ENCODE results near the gene DCLK2.

DCLK2 gene

GRCh38 chr4:150199056-150199455 lies 120.8 kb downstream of the DCLK2 start:
- Histone ChIP-seq H3K79me2 (ENCODE audit: insufficient read depth, low read length) (no peaks in the 10 kb centered on the region), H3K4me1 (ENCODE audit: insufficient read depth, low read length, severe bottlenecking) (no peaks in the 10 kb centered on the region), H3K9ac (ENCODE audit: low read length) (no peak overlapping the region), H3K9me2 (ENCODE audit: low read depth, low read length) (no peaks in the 10 kb centered on the region), H4K20me1 (ENCODE audit: insufficient read depth, low read length) (no peaks in the 10 kb centered on the region), H3K27me3 (ENCODE audit: insufficient read depth, low read length) (no peaks in the 10 kb centered on the region), H3K36me3 (ENCODE audit: insufficient read depth, low read length) (no peaks in the 10 kb centered on the region), H3K27ac (ENCODE audit: low read depth, low read length, poor library complexity, severe bottlenecking) (no peak overlapping the region), H3K4me2 (ENCODE audit: low read length) (no peak overlapping the region), H3K4me3 (ENCODE audit: low read depth, low read length, poor library complexity, severe bottlenecking) (no peak overlapping the region), H3F3A (ENCODE audit: insufficient read depth, low read length) (no peaks in the 10 kb centered on the region), H3K9me3 (ENCODE audit: low read length) (no peaks in the 10 kb centered on the region), H2AFZ (ENCODE audit: low read length) (no peak overlapping the region)
- TF ChIP-seq CTCF (IDR thresholded peaks at IDR 0.05; ENCODE audit: low read length) (peak; percentile 20; the same call in 1 of the 2 replicates), EZH2 (IDR thresholded peaks at IDR 0.05; ENCODE audit: borderline replicate concordance, low read length) (no peak)

DNA sequence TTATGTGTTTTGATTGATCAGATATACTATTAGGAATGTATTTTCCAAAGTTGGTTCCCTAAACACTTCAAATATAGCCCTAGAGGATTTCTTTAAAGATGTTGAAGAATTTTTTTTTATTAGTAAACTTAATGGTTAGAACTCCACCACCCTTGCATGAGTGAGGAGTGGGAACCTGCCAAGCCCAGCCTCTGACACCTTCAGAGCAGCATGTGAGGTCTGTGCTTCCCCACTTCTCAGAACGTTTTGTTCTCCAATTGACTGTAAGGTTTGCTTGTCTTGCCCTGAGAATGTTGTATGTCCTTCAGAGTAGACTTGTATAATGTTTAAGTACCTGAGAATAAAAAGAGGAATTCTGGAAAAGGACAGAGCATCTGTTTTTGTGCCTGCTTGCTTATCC lies 126.8 kb downstream of the DCLK2 start:
- H3K4me3 ChIP-seq (ENCODE audit: low read depth, low read length, poor library complexity, severe bottlenecking), result no peak overlapping the region
- H3K9me3 ChIP-seq (ENCODE audit: low read length), result no peaks in the 10 kb centered on the region
- H4K20me1 ChIP-seq (ENCODE audit: insufficient read depth, low read length), result no peaks in the 10 kb centered on the region
- no peak overlapping the region for H2AFZ ChIP-seq (ENCODE audit: low read length)
- no peaks in the 10 kb centered on the region for H3K9me2 ChIP-seq (ENCODE audit: low read depth, low read length)
- TF ChIP-seq CTCF (IDR thresholded peaks at IDR 0.05; ENCODE audit: low read length), result no peak
- H3K27ac ChIP-seq (ENCODE audit: low read depth, low read length, poor library complexity, severe bottlenecking), result no peak overlapping the region
- H3K4me2 ChIP-seq (ENCODE audit: low read length), result no peak overlapping the region
- no peaks in the 10 kb centered on the region for H3K36me3 ChIP-seq (ENCODE audit: insufficient read depth, low read length)
- no peaks in the 10 kb centered on the region for H3K27me3 ChIP-seq (ENCODE audit: insufficient read depth, low read length)
- no peak overlapping the region for H3K9ac ChIP-seq (ENCODE audit: low read length)
- no peaks in the 10 kb centered on the region for H3K4me1 ChIP-seq (ENCODE audit: insufficient read depth, low read length, severe bottlenecking)
- H3K79me2 ChIP-seq (ENCODE audit: insufficient read depth, low read length), result no peaks in the 10 kb centered on the region
- no peaks in the 10 kb centered on the region for H3F3A ChIP-seq (ENCODE audit: insufficient read depth, low read length)

DNA sequence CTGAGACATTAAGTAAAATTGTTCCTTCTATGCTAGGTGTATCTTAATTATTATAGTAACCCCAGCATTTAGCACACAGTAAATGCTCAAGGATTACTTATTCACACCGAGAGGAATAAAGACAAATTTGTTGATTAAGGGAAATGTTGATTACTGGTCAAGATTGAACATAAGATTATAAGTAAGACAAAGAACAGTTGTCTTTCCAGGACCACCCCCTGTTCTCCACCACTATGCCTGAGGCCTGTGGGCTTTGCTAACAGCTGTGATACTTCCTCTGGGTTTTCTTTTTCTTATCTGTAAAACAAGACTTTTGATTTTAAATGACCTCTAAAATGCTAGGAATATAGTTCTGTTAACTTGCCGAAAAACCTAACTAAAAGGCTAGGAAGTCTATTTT lies 128.0 kb downstream of the DCLK2 start:
- no peaks in the 10 kb centered on the region for H3K36me3 ChIP-seq (ENCODE audit: insufficient read depth, low read length)
- no peaks in the 10 kb centered on the region for H3K9me2 ChIP-seq (ENCODE audit: low read depth, low read length)
- TF ChIP-seq CTCF (IDR thresholded peaks at IDR 0.05; ENCODE audit: low read length) (no peak), EZH2 (IDR thresholded peaks at IDR 0.05; ENCODE audit: borderline replicate concordance, low read length) (no peak)
- H3K4me1 ChIP-seq (ENCODE audit: insufficient read depth, low read length, severe bottlenecking), result no peaks in the 10 kb centered on the region
- H2AFZ ChIP-seq (ENCODE audit: low read length), result no peak overlapping the region
- no peak overlapping the region for H3K27ac ChIP-seq (ENCODE audit: low read depth, low read length, poor library complexity, severe bottlenecking)
- H3K4me3 ChIP-seq (ENCODE audit: low read depth, low read length, poor library complexity, severe bottlenecking), result no peak overlapping the region
- H3K9ac ChIP-seq (ENCODE audit: low read length), result no peak overlapping the region
- H3K9me3 ChIP-seq (ENCODE audit: low read length), result no peaks in the 10 kb centered on the region
- H3K27me3 ChIP-seq (ENCODE audit: insufficient read depth, low read length), result no peaks in the 10 kb centered on the region
- H3K4me2 ChIP-seq (ENCODE audit: low read length), result no peak overlapping the region
- no peaks in the 10 kb centered on the region for H3K79me2 ChIP-seq (ENCODE audit: insufficient read depth, low read length)
- H4K20me1 ChIP-seq (ENCODE audit: insufficient read depth, low read length), result no peaks in the 10 kb centered on the region
- no peaks in the 10 kb centered on the region for H3F3A ChIP-seq (ENCODE audit: insufficient read depth, low read length)

All from OCI-LY1 (cell line).